ENCODE measurements around the gene CXCL5.
"Not testable (repeated sequence)": the region's sequence is repeated elsewhere in the genome, so short reads cannot be mapped to it uniquely, and the experiment has no call there.

The CXCL5 gene

GRCh38 chr4:73989031-73989430, 9.4 kb downstream of the CXCL5 start:
- no peak for TF ChIP-seq CTCF (IDR thresholded peaks at IDR 0.05; ENCODE audit: low read depth, low read length)
- DNase-seq (ENCODE audit: extremely low read depth, low read depth): no peak

- no peak for DNase-seq (ENCODE audit: extremely low read depth, low read depth)
- no peak for TF ChIP-seq CTCF (IDR thresholded peaks at IDR 0.05; ENCODE audit: low read depth, low read length)
Observed at GRCh38 chr4:73988061-73988460, 10.4 kb downstream of the CXCL5 start, which contains the start of gene PPBP. PPBP (minus strand) TSS chr4:73988190; CDS start chr4:73988103, 87 bp downstream.

GRCh38 chr4:73985528-73985852, 13.0 kb downstream of the CXCL5 start:
- no peak for TF ChIP-seq CTCF (IDR thresholded peaks at IDR 0.05; ENCODE audit: low read depth, low read length)
- DNase-seq (ENCODE audit: extremely low read depth, low read depth): no peak

GRCh38 chr4:73984736-73985527, 13.5 kb downstream of the CXCL5 start:
- TF ChIP-seq CTCF (IDR thresholded peaks at IDR 0.05; ENCODE audit: low read depth, low read length): no peak
- no peak for DNase-seq (ENCODE audit: extremely low read depth, low read depth)

GRCh38 chr4:73981175-73981574, 17.3 kb downstream of the CXCL5 start:
- not testable (repeated sequence) for DNase-seq (ENCODE audit: extremely low read depth, low read depth)

- no peak for TF ChIP-seq CTCF (IDR thresholded peaks at IDR 0.05; ENCODE audit: low read depth, low read length)
- no peak for DNase-seq (ENCODE audit: extremely low read depth, low read depth)
Observed at GRCh38 chr4:73979407-73979957, 19.0 kb downstream of the CXCL5 start.

- no peak for TF ChIP-seq CTCF (IDR thresholded peaks at IDR 0.05; ENCODE audit: low read depth, low read length)
- no peak for DNase-seq (ENCODE audit: extremely low read depth, low read depth)
Observed at GRCh38 chr4:73978886-73979285, 19.6 kb downstream of the CXCL5 start.

GRCh38 chr4:73976716-73977115, 21.8 kb downstream of the CXCL5 start:
- TF ChIP-seq CTCF (IDR thresholded peaks at IDR 0.05; ENCODE audit: low read depth, low read length): no peak
- no peak for DNase-seq (ENCODE audit: extremely low read depth, low read depth)
